PC-9 (cell line): ENCODE measurements around the gene LDLRAD3.
"Not testable (repeated sequence)": the region's sequence is repeated elsewhere in the genome, so short reads cannot be mapped to it uniquely, and the experiment has no call there.

ENCODE experiments used
- CTCF ChIP-seq: fragments of 200-600 bp; sonication (generic); conservative IDR thresholded peaks from 2 replicates; pipeline ENCODE4 v1.6.1; 2017; ENCODE audit warnings: mixed run types, antibody characterized with exemption, mild to moderate bottlenecking, moderate library complexity
- EZH2 ChIP-seq: fragments of 200-600 bp; sonication (generic); IDR thresholded peaks from 2 replicates; pipeline ENCODE4 v1.8.0; 2017; ENCODE audit warnings: antibody characterized with exemption, low read depth

DNA sequence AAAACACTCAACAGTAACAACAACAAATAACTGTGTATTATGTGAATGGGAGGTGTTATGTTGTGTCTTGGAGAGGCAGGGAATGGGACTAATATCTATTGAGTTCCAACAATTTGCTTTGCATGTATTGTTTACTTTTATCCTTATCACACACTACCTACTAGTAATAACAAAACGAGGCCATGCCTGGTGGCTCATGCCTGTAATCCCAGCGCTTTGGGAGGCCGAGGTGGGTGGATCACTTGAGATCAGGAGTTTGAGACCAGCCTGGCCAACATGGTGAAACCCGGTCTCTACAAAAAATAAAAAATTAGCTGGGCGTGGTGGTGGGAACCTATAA, 35.5 kb upstream of the LDLRAD3 start:
- not testable (repeated sequence) for TF ChIP-seq CTCF, EZH2
